Heart right ventricle (tissue), 16 donors: ENCODE data around the gene ARHGAP33. TPM values are rescaled to one million over a fixed set of nuclear protein-coding genes. Genes with fewer than 3 reads are reported as not detected.

Source experiments
- ATAC-seq, 8 donors: fragments of 200-7000 bp; cut with Tn5 transposase; one replicate each; pipeline ENCODE4 v1.9.1; 2020; ENCODE audit warnings: mild to moderate bottlenecking in 8 of 8, moderate library complexity in 8 of 8, moderate number of reproducible peaks in 1 of 8
- DNase-seq, 2 donors: peaks; one replicate each; pipeline ENCODE4 v3.0.0-alpha.2; 2020
- H3K27ac ChIP-seq, 10 donors: fragments of 200-600 bp; sonication (generic) in 2 of 10; one replicate each; pipeline versions ENCODE4 v1.5.0 to v1.8.0; 2020 to 2022; ENCODE audit warnings: mild to moderate bottlenecking in 3 of 10
- H3K27me3 ChIP-seq, 7 donors: fragments of 200-600 bp; one replicate each; pipeline ENCODE4 v1.8.0; 2021 to 2022; ENCODE audit warnings: mild to moderate bottlenecking in 2 of 7
- H3K36me3 ChIP-seq, 9 donors: fragments of 200-600 bp; sonication (generic) in 1 of 9; one replicate each; pipeline versions ENCODE4 v1.5.0 to v1.8.0; 2020 to 2022; ENCODE audit warnings: mild to moderate bottlenecking in 2 of 9
- H3K4me1 ChIP-seq, 9 donors: fragments of 200-600 bp; sonication (generic) in 1 of 9; one replicate each; pipeline versions ENCODE4 v1.5.0 to v1.8.0; 2020 to 2022; ENCODE audit warnings: mild to moderate bottlenecking in 4 of 9
- H3K4me3 ChIP-seq, 10 donors: fragments of 200-600 bp; sonication (generic) in 2 of 10; one replicate each; pipeline versions ENCODE4 v1.5.0 to v1.8.0; 2020 to 2022; ENCODE audit warnings: mild to moderate bottlenecking in 7 of 10, moderate library complexity in 2 of 10
- H3K9me3 ChIP-seq, 11 donors: fragments of 200-600 bp in 10 of 11; sonication (generic) in 2 of 11; one replicate each; pipeline versions ENCODE4 v1.5.0 to v1.8.0; 2013 to 2022; ENCODE audit warnings: mild to moderate bottlenecking in 2 of 11, control low read depth in 1 of 11, moderate library complexity in 1 of 11
- WGBS, 2 donors: extraction: QIAGEN DNeasy Blood & Tissue Kit; methylation state at CpG; one replicate each; pipeline ENCODE4 v1.1.7; 2013; ENCODE audit warnings: inconsistent platforms in 1 of 2; 5-methylcytosine and 5-hydroxymethylcytosine counted together
- intact Hi-C, 10 donors: fragments of 100-400 bp; cut with DNase I; formaldehyde crosslinking; loops; one replicate each; pipeline versions ENCODE4 v1.11.1 to v1.14.2; 2022
- polyA plus RNA-seq, 2 donors: library from polyadenylated mRNA; stranded (reverse); fragments of 200-250 nt; gene quantifications; one replicate each; pipeline ENCODE4 v1.2.3, GENCODE V29; 2013
- total RNA-seq, 10 donors: library from RNA; stranded (reverse); fragmentation: NEBNext Ultra II Directional in 3 of 10; extraction: Animal tissue kit (Norgen Biotek cat#: 25700) in 3 of 10; gene quantifications; one replicate each; pipeline versions ENCODE4 v1.2.1 to v1.2.4, GENCODE V29; 2021 to 2023
- TF ChIP-seq, protein P1 (sequence below), 9 donors: fragments of 200-600 bp; sonication (generic) in 2 of 9; IDR thresholded peaks; one replicate each; pipeline versions ENCODE4 v1.5.0 to v1.8.0; 2021 to 2022; ENCODE audit warnings: antibody characterized with exemption in 9 of 9, mild to moderate bottlenecking in 5 of 9, moderate library complexity in 1 of 9
- donor health status: Arrhythmogenic right ventricular cardiomyopathy.
- donor health status: ischemic (EF 13 %, LVEDD 7.1; RV severe dilation, severe dysfunction).
- donor health status: healthy with polysubstance abuse.
- donor health status: DM: no; HTN: yes; CAD: no.
- donor health status: DM: no; HTN: no; CAD: no.
- donor health status: ischemic (EF 25% LVEDD 6.9; RV normal size, moderate dysfunction).
- donor health status: ischemic (EF 25% LVEDD 5.7; RV mildly dilated, moderate dysfunction).
- donor health status: healthy.
- donor health status: DM: yes; HTN: yes; CAD: no.
- donor health status: Ischemic cardiomyopathy.
- donor health status: ischemic (EF 35%, LVEDD 5.7; RV mildly dilated, moderate dysfunction).
- donor health status: nonischemic (EF 11% LVEDD 7.7; RV severe dilation, severe dysfunction).
- donor health status: DM: yes; HTN: yes; CAD: no.
- donor health status: PGD.
- donor health status: ischemic (EF 29% LVEDD 5.4; RV normal size, mild dysfunction).
- donor health status: nonischemic (EF 23%, LVEDD 6.1; RV moderate dilation, normal function).

ARHGAP33 gene
- total and polyA plus RNA-seq, 12 donors, result 1.3 to 10.1 (median 5.6) TPM

- no peak overlapping the region for H3K4me3 ChIP-seq
- peaks cover 0 to 55% (median 0%) of the 10 kb centered on the region in 9 donors for H3K36me3 ChIP-seq
- intact Hi-C loops, result loop anchor here in 2 of 10 donors (10.0 kb wide), 1 partner anchor 157 kb away; the partner anchor contains the start of gene LRFN3 (in 2 of the 2)
- H3K4me1 ChIP-seq, result peaks cover 0 to 18% (median 7%) of the 10 kb centered on the region in 9 donors
- no peak overlapping the region for H3K27ac ChIP-seq
- no peak for ATAC-seq
- DNase-seq, result no peak
- no peaks in the 10 kb centered on the region for H3K27me3 ChIP-seq
- H3K9me3 ChIP-seq, result no peaks in the 10 kb centered on the region
- 80 to 94% methylated on average over 7 of the region's 7 CpGs for WGBS, 2 donors
- TF ChIP-seq, protein P1, sequence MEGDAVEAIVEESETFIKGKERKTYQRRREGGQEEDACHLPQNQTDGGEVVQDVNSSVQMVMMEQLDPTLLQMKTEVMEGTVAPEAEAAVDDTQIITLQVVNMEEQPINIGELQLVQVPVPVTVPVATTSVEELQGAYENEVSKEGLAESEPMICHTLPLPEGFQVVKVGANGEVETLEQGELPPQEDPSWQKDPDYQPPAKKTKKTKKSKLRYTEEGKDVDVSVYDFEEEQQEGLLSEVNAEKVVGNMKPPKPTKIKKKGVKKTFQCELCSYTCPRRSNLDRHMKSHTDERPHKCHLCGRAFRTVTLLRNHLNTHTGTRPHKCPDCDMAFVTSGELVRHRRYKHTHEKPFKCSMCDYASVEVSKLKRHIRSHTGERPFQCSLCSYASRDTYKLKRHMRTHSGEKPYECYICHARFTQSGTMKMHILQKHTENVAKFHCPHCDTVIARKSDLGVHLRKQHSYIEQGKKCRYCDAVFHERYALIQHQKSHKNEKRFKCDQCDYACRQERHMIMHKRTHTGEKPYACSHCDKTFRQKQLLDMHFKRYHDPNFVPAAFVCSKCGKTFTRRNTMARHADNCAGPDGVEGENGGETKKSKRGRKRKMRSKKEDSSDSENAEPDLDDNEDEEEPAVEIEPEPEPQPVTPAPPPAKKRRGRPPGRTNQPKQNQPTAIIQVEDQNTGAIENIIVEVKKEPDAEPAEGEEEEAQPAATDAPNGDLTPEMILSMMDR (IDR thresholded peaks at IDR 0.05), result no peak
Measured at GRCh38 chr19:35777961-35778360, 2.6 kb downstream of the ARHGAP33 start.

GRCh38 chr19:35779033-35779432, 3.7 kb downstream of the ARHGAP33 start:
- intact Hi-C loops, result loop anchor here in 2 of 10 donors (10.0 kb wide), 1 partner anchor 156 kb away; the partner anchor contains the start of gene LRFN3 (in 2 of the 2)
- TF ChIP-seq, protein P1 (IDR thresholded peaks at IDR 0.05), result no peak
- H3K27me3 ChIP-seq, result no peaks in the 10 kb centered on the region
- H3K36me3 ChIP-seq, result peaks cover 0 to 61% (median 0%) of the 10 kb centered on the region in 9 donors
- no peak for ATAC-seq
- peaks cover 0 to 18% (median 7%) of the 10 kb centered on the region in 9 donors for H3K4me1 ChIP-seq
- DNase-seq, result no peak
- no peak overlapping the region for H3K4me3 ChIP-seq
- no peaks in the 10 kb centered on the region for H3K9me3 ChIP-seq
- WGBS, 2 donors, result 93 to 94% methylated on average over 8 of the region's 8 CpGs
- no peak overlapping the region for H3K27ac ChIP-seq

- TF ChIP-seq, protein P1 (IDR thresholded peaks at IDR 0.05), result no peak
- WGBS, 2 donors, result 93 to 95% methylated on average over 16 of the region's 16 CpGs
- Histone ChIP-seq H3K4me3 (no peak overlapping the region), H3K36me3 (peaks cover 0 to 63% (median 0%) of the 10 kb centered on the region in 9 donors), H3K4me1 (peaks cover 0 to 8% (median under 1%) of the 10 kb centered on the region in 9 donors), H3K27me3 (no peaks in the 10 kb centered on the region), H3K27ac (no peak overlapping the region), H3K9me3 (no peaks in the 10 kb centered on the region)
- DNase-seq (no peak), ATAC-seq (no peak)
- intact Hi-C loops, result no loop called here
Measured at GRCh38 chr19:35780058-35780457, 4.7 kb downstream of the ARHGAP33 start.

DNA sequence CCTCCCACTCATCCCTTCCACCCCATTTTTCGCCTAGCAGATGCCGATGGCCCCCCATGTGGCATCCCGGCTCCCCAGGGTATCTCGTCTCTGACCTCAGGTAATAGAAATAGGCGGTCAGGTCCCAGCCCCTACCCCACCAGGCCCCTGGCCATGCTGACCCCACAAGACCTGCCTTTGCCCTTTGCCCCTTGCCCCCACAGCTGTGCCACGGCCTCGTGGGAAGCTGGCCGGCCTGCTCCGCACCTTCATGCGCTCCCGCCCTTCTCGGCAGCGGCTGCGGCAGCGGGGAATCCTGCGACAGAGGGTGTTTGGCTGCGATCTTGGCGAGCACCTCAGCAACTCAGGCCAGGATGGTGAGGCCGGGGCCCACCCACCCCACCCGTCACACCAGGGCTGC, 5.4 kb downstream of the ARHGAP33 start:
- Histone ChIP-seq H3K27ac (no peak overlapping the region), H3K9me3 (no peaks in the 10 kb centered on the region), H3K36me3 (peaks cover 0 to 67% (median 0%) of the 10 kb centered on the region in 9 donors), H3K4me3 (no peak overlapping the region), H3K4me1 (peaks cover 0 to 8% (median 0%) of the 10 kb centered on the region in 9 donors), H3K27me3 (no peaks in the 10 kb centered on the region)
- TF ChIP-seq, protein P1 (IDR thresholded peaks at IDR 0.05), result no peak
- DNase-seq (no peak), ATAC-seq (no peak)
- 97 to 98% methylated on average over 20 of the region's 20 CpGs for WGBS, 2 donors
- intact Hi-C loops, result no loop called here
